ENCODE data around the gene RXRG.
"Not testable (repeated sequence)": the region's sequence is repeated elsewhere in the genome, so short reads cannot be mapped to it uniquely, and the experiment has no call there.

Gene RXRG

GRCh38 chr1:165444897-165445370, at the start of gene RXRG:
Gene RXRG (minus strand): TSS chr1:165445126. CDS start chr1:165444893, 233 bp downstream.
- no peak for DNase-seq (ENCODE audit: low spot score)

- DNase-seq (ENCODE audit: low spot score) = no peak
These were observed 48.0 kb upstream of the RXRG start for GRCh38 chr1:165492845-165493373.

GRCh38 chr1:165490175-165490574, 45.2 kb upstream of the RXRG start:
- DNase-seq (ENCODE audit: low spot score) = no peak

GRCh38 chr1:165487921-165488320, 43.0 kb upstream of the RXRG start:
- DNase-seq (ENCODE audit: low spot score) = no peak

GRCh38 chr1:165486663-165487062, 41.7 kb upstream of the RXRG start:
- DNase-seq (ENCODE audit: low spot score) = no peak

GRCh38 chr1:165485716-165486115, 40.8 kb upstream of the RXRG start:
- DNase-seq (ENCODE audit: low spot score) = no peak

GRCh38 chr1:165484532-165484931, 39.6 kb upstream of the RXRG start:
- no peak for DNase-seq (ENCODE audit: low spot score)

- no peak for DNase-seq (ENCODE audit: low spot score)
These were observed 38.5 kb upstream of the RXRG start for GRCh38 chr1:165483412-165483811.

GRCh38 chr1:165481820-165482532, 37.0 kb upstream of the RXRG start:
- peak; percentile 86 for DNase-seq (ENCODE audit: low spot score)

GRCh38 chr1:165476776-165477175, 31.9 kb upstream of the RXRG start:
- no peak for DNase-seq (ENCODE audit: low spot score)

- no peak for DNase-seq (ENCODE audit: low spot score)
These were observed 29.3 kb upstream of the RXRG start for GRCh38 chr1:165474196-165474595.

- no peak for DNase-seq (ENCODE audit: low spot score)
These were observed 28.2 kb upstream of the RXRG start for GRCh38 chr1:165473081-165473480.

GRCh38 chr1:165468726-165469249, 23.9 kb upstream of the RXRG start:
- DNase-seq (ENCODE audit: low spot score) = no peak

- no peak for DNase-seq (ENCODE audit: low spot score)
These were observed 23.3 kb upstream of the RXRG start for GRCh38 chr1:165468253-165468652.

GRCh38 chr1:165467706-165468105, 22.8 kb upstream of the RXRG start:
- DNase-seq (ENCODE audit: low spot score) = no peak

GRCh38 chr1:165463978-165464377, 19.1 kb upstream of the RXRG start:
- no peak for DNase-seq (ENCODE audit: low spot score)

GRCh38 chr1:165459683-165460082, 14.8 kb upstream of the RXRG start:
- not testable (repeated sequence) for DNase-seq (ENCODE audit: low spot score)

GRCh38 chr1:165456861-165457260, 11.9 kb upstream of the RXRG start:
- DNase-seq (ENCODE audit: low spot score) = no peak

GRCh38 chr1:165456114-165456513, 11.2 kb upstream of the RXRG start:
- DNase-seq (ENCODE audit: low spot score) = no peak

- no peak for DNase-seq (ENCODE audit: low spot score)
These were observed 10.2 kb upstream of the RXRG start for GRCh38 chr1:165455111-165455510.

GRCh38 chr1:165454091-165454610, 9.2 kb upstream of the RXRG start:
- no peak for DNase-seq (ENCODE audit: low spot score)

GRCh38 chr1:165452336-165453130, 7.6 kb upstream of the RXRG start:
- DNase-seq (ENCODE audit: low spot score) = no peak

- no peak for DNase-seq (ENCODE audit: low spot score)
These were observed 6.8 kb upstream of the RXRG start for GRCh38 chr1:165451691-165452090.

Measured in GM03348 (cell line).